CD4-positive, alpha-beta memory T cell (primary cell): Measurements from ENCODE around the gene BRD9. TPM values are rescaled to one million over a fixed set of nuclear protein-coding genes. Genes with fewer than 3 reads are reported as not detected.

ENCODE experiments used
- CTCF ChIA-PET: fragments of 350-600 bp; sonication (Branson Sonifier 250); formaldehyde crosslinking; loops from one replicate; lab custom pipeline; 2021; ENCODE audit warnings: inconsistent platforms; ENCODE audit not compliant: partially characterized antibody; lab: Charles Lee
- POLR2A ChIA-PET: fragments of 350-600 bp; sonication (Branson Sonifier 250); formaldehyde crosslinking; loops from one replicate; lab custom pipeline; 2021; ENCODE audit not compliant: partially characterized antibody; lab: Charles Lee
- DNase-seq, 5 donors: peaks; one replicate each; pipeline versions ENCODE4 v3.0.0 to v3.0.0-alpha.2; 2020 to 2022; ENCODE audit warnings: mixed read lengths in 1 of 5
- H3K27ac ChIP-seq: one replicate; pipeline ENCODE4 v1.7.0; 2013; ENCODE audit warnings: low read depth, low read length
- H3K27me3 ChIP-seq: 2 replicates; pipeline ENCODE4 v1.7.0; 2013; ENCODE audit warnings: mild to moderate bottlenecking, low read length, moderate library complexity; ENCODE audit not compliant: insufficient read depth
- H3K36me3 ChIP-seq: 2 replicates; pipeline ENCODE4 v1.7.0; 2013; ENCODE audit warnings: mild to moderate bottlenecking, low read length, moderate library complexity; ENCODE audit not compliant: insufficient read depth
- H3K4me1 ChIP-seq: 2 replicates; pipeline ENCODE4 v1.7.0; 2013; ENCODE audit warnings: mild to moderate bottlenecking, low read length, moderate library complexity; ENCODE audit not compliant: insufficient read depth
- H3K4me3 ChIP-seq, 2 donors: one replicate each; pipeline ENCODE4 v1.7.0; 2013; ENCODE audit warnings: low read length in 2 of 2, mild to moderate bottlenecking in 1 of 2
- H3K9me3 ChIP-seq, 2 donors: one replicate each; pipeline ENCODE4 v1.7.0; 2013; ENCODE audit warnings: low read length in 2 of 2, control low read depth in 1 of 2; ENCODE audit not compliant: control insufficient read depth in 1 of 2
- H3K27ac Mint-ChIP-seq, 7 donors: one replicate each; pipeline ENCODE4 v1.8.0; 2020 to 2021; ENCODE audit warnings: mixed read lengths in 7 of 7, mild to moderate bottlenecking in 6 of 7, inconsistent platforms in 3 of 7, moderate library complexity in 3 of 7
- H3K27me3 Mint-ChIP-seq, 2 donors: one replicate each; pipeline ENCODE4 v1.8.0; 2020 to 2021; ENCODE audit warnings: mixed read lengths in 2 of 2
- H3K36me3 Mint-ChIP-seq, 2 donors: one replicate each; pipeline ENCODE4 v1.8.0; 2020 to 2021; ENCODE audit warnings: mixed read lengths in 2 of 2, inconsistent platforms in 1 of 2, mild to moderate bottlenecking in 1 of 2
- H3K4me1 Mint-ChIP-seq, 4 donors: one replicate each; pipeline ENCODE4 v1.8.0; 2020 to 2021; ENCODE audit warnings: mixed read lengths in 4 of 4, mild to moderate bottlenecking in 1 of 4
- H3K4me3 Mint-ChIP-seq, 8 donors: one replicate each; pipeline ENCODE4 v1.8.0; 2020 to 2021; ENCODE audit warnings: mixed read lengths in 8 of 8, mild to moderate bottlenecking in 7 of 8, moderate library complexity in 6 of 8, inconsistent platforms in 3 of 8
- H3K9me3 Mint-ChIP-seq, 8 donors: one replicate each; pipeline ENCODE4 v1.8.0; 2020 to 2021; ENCODE audit warnings: mixed read lengths in 8 of 8, mild to moderate bottlenecking in 5 of 8, inconsistent platforms in 3 of 8, moderate library complexity in 1 of 8
- intact Hi-C: fragments of 100-400 bp; cut with micrococcal nuclease; formaldehyde crosslinking; loops from one replicate; pipeline ENCODE4 v1.15.1; 2023
- polyA plus RNA-seq, 2 donors: library from polyadenylated mRNA; unstranded; fragments of 300-500 nt; fragmentation: Illumina TruSeq; gene quantifications; one replicate each; pipeline ENCODE4 v1.2.3, GENCODE V29; 2021
- total RNA-seq, 2 experiments: library from RNA; stranded (reverse); gene quantifications; one replicate each; pipeline ENCODE4 v1.2.3, GENCODE V29; 2021

BRD9 gene
- total and polyA plus RNA-seq, 4 experiments from 2014 or later: 8.0 to 86.8 (median 51.3) TPM

- Mint-ChIP-seq H3K4me1 (no peaks in the 10 kb centered on the region), H3K27me3 (peaks cover 0 to 4% of the 10 kb centered on the region in 2 donors), H3K9me3 (peaks cover 0 to 9% (median 5%) of the 10 kb centered on the region in 8 donors), H3K27ac (no peak overlapping the region), H3K36me3 (no peaks in the 10 kb centered on the region), H3K4me3 (no peak overlapping the region)
- Histone ChIP-seq H3K4me3 (no peak overlapping the region), H3K27ac (no peak overlapping the region), H3K27me3 (no peaks in the 10 kb centered on the region), H3K36me3 (no peaks in the 10 kb centered on the region), H3K4me1 (no peaks in the 10 kb centered on the region), H3K9me3 (no peaks in the 10 kb centered on the region)
- intact Hi-C loops: no loop called here
- no peak for DNase-seq
- CTCF ChIA-PET: no interaction called here
- POLR2A ChIA-PET: no interaction called here
These were observed 76.4 kb downstream of the BRD9 start for GRCh38 chr5:816176-816575.

- no peak overlapping the region for H3K27ac Mint-ChIP-seq
- intact Hi-C loops: no loop called here
- no peak overlapping the region for H3K27ac ChIP-seq
- no peak for DNase-seq
- no peaks in the 10 kb centered on the region for H3K9me3 ChIP-seq
- peaks cover 0 to 9% (median 5%) of the 10 kb centered on the region in 8 donors for H3K9me3 Mint-ChIP-seq
- no peaks in the 10 kb centered on the region for H3K4me1 ChIP-seq
- no peak overlapping the region for H3K4me3 ChIP-seq
- H3K36me3 Mint-ChIP-seq: no peaks in the 10 kb centered on the region
- H3K4me3 Mint-ChIP-seq: no peak overlapping the region
- H3K27me3 Mint-ChIP-seq: peaks cover 0 to 4% of the 10 kb centered on the region in 2 donors
- H3K36me3 ChIP-seq: no peaks in the 10 kb centered on the region
- ChIA-PET POLR2A (no interaction called here), CTCF (no interaction called here)
- no peaks in the 10 kb centered on the region for H3K4me1 Mint-ChIP-seq
- H3K27me3 ChIP-seq: no peaks in the 10 kb centered on the region
These were observed 77.2 kb downstream of the BRD9 start for GRCh38 chr5:815449-815848.

Other genes with a start within 250 kb of the BRD9 start
- 1 to 10 TPM in 1 of 2 experiments, under 1 TPM in 1; 0.97 to 1.2 TPM for gene TPPP, start 199.4 kb downstream of the BRD9 start, total RNA-seq
- gene TPPP, start 199.4 kb downstream of the BRD9 start, polyA plus RNA-seq: 1 to 10 TPM in 1 of 2 donors, under 1 TPM in 1; 0.36 to 3.3 TPM
- 1 to 10 TPM; 8.0 to 8.1 TPM for gene ZDHHC11B, start 108.1 kb downstream of the BRD9 start, total RNA-seq
- gene ZDHHC11B, start 108.1 kb downstream of the BRD9 start, polyA plus RNA-seq: under 1 TPM in 1 of 2 donors, not detected in 1; 0.75 TPM
- gene ZDHHC11, start 41.8 kb downstream of the BRD9 start, total RNA-seq: 10 to 100 TPM; 15.1 to 15.3 TPM
- gene ZDHHC11, start 41.8 kb downstream of the BRD9 start, polyA plus RNA-seq: under 1 TPM in 1 of 2 donors, not detected in 1; 0.28 TPM
- gene TRIP13, start 83 bp upstream of the BRD9 start, total RNA-seq: 1 to 10 TPM in 1 of 2 experiments, under 1 TPM in 1; 0.69 to 1.0 TPM
- under 1 TPM in 1 of 2 donors, not detected in 1; 0.39 TPM for gene TRIP13, start 83 bp upstream of the BRD9 start, polyA plus RNA-seq
- gene NKD2, start 116.0 kb upstream of the BRD9 start, total RNA-seq: not detected
- not detected for gene NKD2, start 116.0 kb upstream of the BRD9 start, polyA plus RNA-seq
- gene SLC12A7, start 219.3 kb upstream of the BRD9 start, total RNA-seq: 10 to 100 TPM; 30.6 to 32.9 TPM
- 10 to 100 TPM; 11.7 to 22.3 TPM for gene SLC12A7, start 219.3 kb upstream of the BRD9 start, polyA plus RNA-seq